SK-N-SH treated with all-trans-retinoic acid at 6 μM for 48 hours (cell line): ENCODE measurements around the gene KCNJ2.

Source experiments
- ATAC-seq: fragments of 200-7000 bp; cut with Tn5 transposase; 3 replicates; pipeline ENCODE4 v1.9.1; 2020; ENCODE audit warnings: mild to moderate bottlenecking, moderate library complexity
- ARNTL ChIP-seq: fragments of 450-650 bp; formaldehyde crosslinking; IDR thresholded peaks from 2 replicates; pipeline ENCODE4 v1.5.0; 2020; ENCODE audit warnings: low read depth, mild to moderate bottlenecking, moderate library complexity, borderline replicate concordance
- BACH2 ChIP-seq: fragments of 250-450 bp; sonication (Bioruptor Pico); IDR thresholded peaks from 2 replicates; pipeline ENCODE4 v1.9.0; 2021; ENCODE audit warnings: mild to moderate bottlenecking, borderline replicate concordance
- CSDC2 ChIP-seq: fragments of 250-450 bp; sonication (Bioruptor Pico); IDR thresholded peaks from 2 replicates; pipeline ENCODE4 v1.5.0; 2020; ENCODE audit warnings: mild to moderate bottlenecking, moderate library complexity
- ESRRG ChIP-seq: fragments of 250-450 bp; sonication (Bioruptor Pico); IDR thresholded peaks from 2 replicates; pipeline ENCODE4 v1.6.1; 2021; ENCODE audit warnings: mild to moderate bottlenecking
- GLIS3 ChIP-seq: fragments of 250-450 bp; sonication (Bioruptor Pico); IDR thresholded peaks from 2 replicates; pipeline ENCODE4 v1.5.0; 2020; ENCODE audit warnings: mild to moderate bottlenecking, moderate library complexity
- ISL1 ChIP-seq: fragments of 250-450 bp; sonication (Bioruptor Pico); IDR thresholded peaks from 2 replicates; pipeline ENCODE4 v2.1.2; 2022; ENCODE audit warnings: mild to moderate bottlenecking, moderate library complexity
- OSR1 ChIP-seq: fragments of 250-450 bp; sonication (Bioruptor Pico); IDR thresholded peaks from 2 replicates; pipeline ENCODE4 v1.8.0; 2022; ENCODE audit warnings: moderate library complexity, mild to moderate bottlenecking, inconsistent platforms
- PPARA ChIP-seq: fragments of 250-450 bp; sonication (Bioruptor Pico); IDR thresholded peaks from 2 replicates; pipeline ENCODE4 v1.5.0; 2020; ENCODE audit warnings: mild to moderate bottlenecking, borderline replicate concordance
- RARB ChIP-seq: fragments of 250-450 bp; sonication (Bioruptor Pico); IDR thresholded peaks from 2 replicates; pipeline ENCODE4 v1.8.0; 2021; ENCODE audit warnings: mild to moderate bottlenecking, moderate library complexity
- SNAI2 ChIP-seq: fragments of 250-450 bp; sonication (Bioruptor Pico); IDR thresholded peaks from 2 replicates; pipeline ENCODE4 v1.5.0; 2020; ENCODE audit warnings: mild to moderate bottlenecking, moderate library complexity
- TOX ChIP-seq: fragments of 250-450 bp; sonication (Bioruptor Pico); IDR thresholded peaks from 2 replicates; pipeline ENCODE4 v1.8.0; 2021; ENCODE audit warnings: mild to moderate bottlenecking, moderate library complexity, borderline replicate concordance
- ZC3H10 ChIP-seq: fragments of 250-450 bp; sonication (Bioruptor Pico); IDR thresholded peaks from 2 replicates; pipeline ENCODE4 v1.5.1; 2021; ENCODE audit warnings: mild to moderate bottlenecking, moderate library complexity
- ZFP3 ChIP-seq: fragments of 250-450 bp; sonication (Bioruptor Pico); IDR thresholded peaks from 2 replicates; pipeline ENCODE4 v1.5.0; 2020; ENCODE audit warnings: mild to moderate bottlenecking, moderate library complexity
- ZFP30 ChIP-seq: fragments of 450-650 bp; formaldehyde crosslinking; IDR thresholded peaks from 2 replicates; pipeline ENCODE4 v1.5.0; 2022; ENCODE audit warnings: mild to moderate bottlenecking, moderate library complexity
- ZNF70 ChIP-seq: fragments of 450-650 bp; formaldehyde crosslinking; IDR thresholded peaks from 2 replicates; pipeline ENCODE4 v1.5.0; 2020; ENCODE audit warnings: mild to moderate bottlenecking, moderate library complexity
- ZNF8 ChIP-seq: fragments of 450-650 bp; formaldehyde crosslinking; IDR thresholded peaks from 2 replicates; pipeline ENCODE4 v1.5.0; 2020; ENCODE audit warnings: mild to moderate bottlenecking, moderate library complexity
- TF ChIP-seq, protein P1 (sequence below): fragments of 250-450 bp; sonication (Bioruptor Pico); IDR thresholded peaks from 2 replicates; pipeline ENCODE4 v1.5.0; 2020; ENCODE audit warnings: mild to moderate bottlenecking, moderate library complexity
- TF ChIP-seq, protein P2 (sequence below): fragments of 250-450 bp; sonication (Bioruptor Pico); IDR thresholded peaks from 2 replicates; pipeline ENCODE4 v1.8.0; 2020; ENCODE audit warnings: mild to moderate bottlenecking, moderate library complexity, borderline replicate concordance
- TF ChIP-seq, protein P3 (sequence below): fragments of 250-450 bp; sonication (Bioruptor Pico); IDR thresholded peaks from 2 replicates; pipeline ENCODE4 v1.5.1; 2020; ENCODE audit warnings: low read depth, mild to moderate bottlenecking, moderate library complexity
- TF ChIP-seq, protein P4 (sequence below): fragments of 250-450 bp; sonication (Bioruptor Pico); IDR thresholded peaks from 2 replicates; pipeline ENCODE4 v1.8.0; 2021; ENCODE audit warnings: low read depth, mild to moderate bottlenecking, moderate library complexity, borderline replicate concordance

The KCNJ2 gene

GRCh38 chr17:70185285-70185684, 16.0 kb downstream of the KCNJ2 start:
- TF ChIP-seq ISL1 (CRISPR knock-in tag) (no peak), RARB (CRISPR knock-in tag) (no peak), GLIS3 (CRISPR knock-in tag) (no peak), ZNF8 (no peak), ZFP30 (CRISPR knock-in tag) (no peak), ESRRG (CRISPR knock-in tag) (no peak), OSR1 (CRISPR knock-in tag) (no peak), CSDC2 (CRISPR knock-in tag) (no peak), ARNTL (CRISPR knock-in tag) (no peak)
- TF ChIP-seq, protein P1, sequence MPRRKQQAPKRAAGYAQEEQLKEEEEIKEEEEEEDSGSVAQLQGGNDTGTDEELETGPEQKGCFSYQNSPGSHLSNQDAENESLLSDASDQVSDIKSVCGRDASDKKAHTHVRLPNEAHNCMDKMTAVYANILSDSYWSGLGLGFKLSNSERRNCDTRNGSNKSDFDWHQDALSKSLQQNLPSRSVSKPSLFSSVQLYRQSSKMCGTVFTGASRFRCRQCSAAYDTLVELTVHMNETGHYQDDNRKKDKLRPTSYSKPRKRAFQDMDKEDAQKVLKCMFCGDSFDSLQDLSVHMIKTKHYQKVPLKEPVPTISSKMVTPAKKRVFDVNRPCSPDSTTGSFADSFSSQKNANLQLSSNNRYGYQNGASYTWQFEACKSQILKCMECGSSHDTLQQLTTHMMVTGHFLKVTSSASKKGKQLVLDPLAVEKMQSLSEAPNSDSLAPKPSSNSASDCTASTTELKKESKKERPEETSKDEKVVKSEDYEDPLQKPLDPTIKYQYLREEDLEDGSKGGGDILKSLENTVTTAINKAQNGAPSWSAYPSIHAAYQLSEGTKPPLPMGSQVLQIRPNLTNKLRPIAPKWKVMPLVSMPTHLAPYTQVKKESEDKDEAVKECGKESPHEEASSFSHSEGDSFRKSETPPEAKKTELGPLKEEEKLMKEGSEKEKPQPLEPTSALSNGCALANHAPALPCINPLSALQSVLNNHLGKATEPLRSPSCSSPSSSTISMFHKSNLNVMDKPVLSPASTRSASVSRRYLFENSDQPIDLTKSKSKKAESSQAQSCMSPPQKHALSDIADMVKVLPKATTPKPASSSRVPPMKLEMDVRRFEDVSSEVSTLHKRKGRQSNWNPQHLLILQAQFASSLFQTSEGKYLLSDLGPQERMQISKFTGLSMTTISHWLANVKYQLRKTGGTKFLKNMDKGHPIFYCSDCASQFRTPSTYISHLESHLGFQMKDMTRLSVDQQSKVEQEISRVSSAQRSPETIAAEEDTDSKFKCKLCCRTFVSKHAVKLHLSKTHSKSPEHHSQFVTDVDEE (CRISPR knock-in tag), result no peak
- TF ChIP-seq, protein P2, sequence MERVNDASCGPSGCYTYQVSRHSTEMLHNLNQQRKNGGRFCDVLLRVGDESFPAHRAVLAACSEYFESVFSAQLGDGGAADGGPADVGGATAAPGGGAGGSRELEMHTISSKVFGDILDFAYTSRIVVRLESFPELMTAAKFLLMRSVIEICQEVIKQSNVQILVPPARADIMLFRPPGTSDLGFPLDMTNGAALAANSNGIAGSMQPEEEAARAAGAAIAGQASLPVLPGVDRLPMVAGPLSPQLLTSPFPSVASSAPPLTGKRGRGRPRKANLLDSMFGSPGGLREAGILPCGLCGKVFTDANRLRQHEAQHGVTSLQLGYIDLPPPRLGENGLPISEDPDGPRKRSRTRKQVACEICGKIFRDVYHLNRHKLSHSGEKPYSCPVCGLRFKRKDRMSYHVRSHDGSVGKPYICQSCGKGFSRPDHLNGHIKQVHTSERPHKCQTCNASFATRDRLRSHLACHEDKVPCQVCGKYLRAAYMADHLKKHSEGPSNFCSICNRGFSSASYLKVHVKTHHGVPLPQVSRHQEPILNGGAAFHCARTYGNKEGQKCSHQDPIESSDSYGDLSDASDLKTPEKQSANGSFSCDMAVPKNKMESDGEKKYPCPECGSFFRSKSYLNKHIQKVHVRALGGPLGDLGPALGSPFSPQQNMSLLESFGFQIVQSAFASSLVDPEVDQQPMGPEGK (CRISPR knock-in tag), result no peak
- ATAC-seq, result peak; percentile 40; the same call in 2 of the 3 replicates

DNA sequence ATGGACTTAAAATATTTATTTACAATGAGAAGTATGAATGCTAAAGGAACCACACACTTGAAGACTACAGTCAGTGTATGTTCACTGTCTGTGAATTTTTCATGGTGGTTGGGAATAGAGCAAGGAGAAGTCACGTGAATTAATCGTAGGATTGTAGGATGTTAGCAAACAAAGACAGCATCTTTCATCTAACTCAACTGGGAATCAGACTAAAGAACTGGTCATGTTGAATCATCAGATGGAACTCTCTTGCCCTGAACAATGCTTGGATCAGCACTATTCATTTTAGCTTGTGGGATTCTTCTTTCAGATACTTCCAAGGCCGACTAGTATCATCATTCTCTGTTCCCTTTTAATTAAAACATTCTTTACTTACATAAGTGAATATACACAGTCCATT, 18.1 kb downstream of the KCNJ2 start:
- no peak for TF ChIP-seq ZC3H10 (CRISPR knock-in tag)
- TF ChIP-seq ZFP3 (CRISPR knock-in tag), result no peak
- TF ChIP-seq, protein P1 (CRISPR knock-in tag), result no peak
- no peak for TF ChIP-seq GLIS3 (CRISPR knock-in tag)
- ATAC-seq, result peak; percentile 40; the same call in 2 of the 3 replicates

GRCh38 chr17:70190959-70191805, 21.9 kb downstream of the KCNJ2 start:
- no peak for ATAC-seq
- TF ChIP-seq, protein P3, sequence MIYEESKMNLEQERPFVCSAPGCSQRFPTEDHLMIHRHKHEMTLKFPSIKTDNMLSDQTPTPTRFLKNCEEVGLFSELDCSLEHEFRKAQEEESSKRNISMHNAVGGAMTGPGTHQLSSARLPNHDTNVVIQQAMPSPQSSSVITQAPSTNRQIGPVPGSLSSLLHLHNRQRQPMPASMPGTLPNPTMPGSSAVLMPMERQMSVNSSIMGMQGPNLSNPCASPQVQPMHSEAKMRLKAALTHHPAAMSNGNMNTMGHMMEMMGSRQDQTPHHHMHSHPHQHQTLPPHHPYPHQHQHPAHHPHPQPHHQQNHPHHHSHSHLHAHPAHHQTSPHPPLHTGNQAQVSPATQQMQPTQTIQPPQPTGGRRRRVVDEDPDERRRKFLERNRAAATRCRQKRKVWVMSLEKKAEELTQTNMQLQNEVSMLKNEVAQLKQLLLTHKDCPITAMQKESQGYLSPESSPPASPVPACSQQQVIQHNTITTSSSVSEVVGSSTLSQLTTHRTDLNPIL, result no peak
- TF ChIP-seq ISL1 (CRISPR knock-in tag), result no peak
- TF ChIP-seq BACH2 (CRISPR knock-in tag), result no peak
- TF ChIP-seq GLIS3 (CRISPR knock-in tag), result no peak
- TF ChIP-seq PPARA (CRISPR knock-in tag), result no peak
- no peak for TF ChIP-seq ZNF70 (CRISPR knock-in tag)
- TF ChIP-seq, protein P4, sequence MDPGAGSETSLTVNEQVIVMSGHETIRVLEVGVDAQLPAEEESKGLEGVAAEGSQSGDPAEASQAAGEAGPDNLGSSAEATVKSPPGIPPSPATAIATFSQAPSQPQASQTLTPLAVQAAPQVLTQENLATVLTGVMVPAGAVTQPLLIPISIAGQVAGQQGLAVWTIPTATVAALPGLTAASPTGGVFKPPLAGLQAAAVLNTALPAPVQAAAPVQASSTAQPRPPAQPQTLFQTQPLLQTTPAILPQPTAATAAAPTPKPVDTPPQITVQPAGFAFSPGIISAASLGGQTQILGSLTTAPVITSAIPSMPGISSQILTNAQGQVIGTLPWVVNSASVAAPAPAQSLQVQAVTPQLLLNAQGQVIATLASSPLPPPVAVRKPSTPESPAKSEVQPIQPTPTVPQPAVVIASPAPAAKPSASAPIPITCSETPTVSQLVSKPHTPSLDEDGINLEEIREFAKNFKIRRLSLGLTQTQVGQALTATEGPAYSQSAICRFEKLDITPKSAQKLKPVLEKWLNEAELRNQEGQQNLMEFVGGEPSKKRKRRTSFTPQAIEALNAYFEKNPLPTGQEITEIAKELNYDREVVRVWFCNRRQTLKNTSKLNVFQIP (CRISPR knock-in tag), result no peak
- no peak for TF ChIP-seq ESRRG (CRISPR knock-in tag)
- TF ChIP-seq, protein P1 (CRISPR knock-in tag), result no peak
- TF ChIP-seq ZFP30 (CRISPR knock-in tag), result no peak
- TF ChIP-seq RARB (CRISPR knock-in tag), result no peak
- no peak for TF ChIP-seq ZFP3 (CRISPR knock-in tag)
- TF ChIP-seq TOX (CRISPR knock-in tag), result no peak
- TF ChIP-seq OSR1 (CRISPR knock-in tag), result no peak
- TF ChIP-seq, protein P2 (CRISPR knock-in tag), result no peak
- no peak for TF ChIP-seq ARNTL (CRISPR knock-in tag)
- no peak for TF ChIP-seq SNAI2
